ENCODE data around the gene ACTL7A. TPM values are rescaled to one million over a fixed set of nuclear protein-coding genes. Genes with fewer than 3 reads are reported as not detected.

ACTL7A gene
- total and polyA plus RNA-seq, 9 of the 15 experiments (the other 6 are each of a cell fraction or from before 2014, with no cell fraction given) = not detected

GRCh38 chr9:108865037-108865436 is 3.0 kb downstream of the ACTL7A start (continued):
- no peak for TF ChIP-seq ZBTB43 (CRISPR knock-in tag; IDR thresholded peaks at IDR 0.05)
- no peak for TF ChIP-seq RCOR1 (IDR thresholded peaks at IDR 0.05; ENCODE audit: borderline replicate concordance in 1 of 2, low read depth in 2 of 2, low read length in 2 of 2)
- no peak for TF ChIP-seq HSF4 (CRISPR knock-in tag; IDR thresholded peaks at IDR 0.05; ENCODE audit: borderline replicate concordance)
- TF ChIP-seq TCF15 (CRISPR knock-in tag; IDR thresholded peaks at IDR 0.05) = no peak
- no peak for TF ChIP-seq FOXA3 (CRISPR knock-in tag; conservative IDR thresholded peaks at IDR 0.05 in 1 of 2, IDR thresholded peaks at IDR 0.05 in 1 of 2)
- no peak for TF ChIP-seq ZNF253 (CRISPR knock-in tag; conservative IDR thresholded peaks at IDR 0.05)

GRCh38 chr9:108866001-108866420 is 3.9 kb downstream of the ACTL7A start:
- no peak overlapping the region for H2AFZ ChIP-seq (ENCODE audit: low read depth, low read length)
- intact Hi-C loops (cut with micrococcal nuclease) (no loop called here), in situ Hi-C loops (cut with MboI) (no loop called here)
- no peak overlapping the region for H3K4me2 ChIP-seq (ENCODE audit: insufficient read depth, low read length)
- TF ChIP-seq ZNF253 (CRISPR knock-in tag; conservative IDR thresholded peaks at IDR 0.05) (no peak), ZKSCAN8 (CRISPR knock-in tag; IDR thresholded peaks at IDR 0.05) (no peak), HNRNPUL1 (IDR thresholded peaks at IDR 0.05; ENCODE audit: low read length) (no peak), ZC3H8 (IDR thresholded peaks at IDR 0.05) (no peak), ZNF134 (CRISPR knock-in tag; conservative IDR thresholded peaks at IDR 0.05) (no peak), THRB (CRISPR knock-in tag; conservative IDR thresholded peaks at IDR 0.05) (no peak), NELFE (IDR thresholded peaks at IDR 0.05; ENCODE audit: insufficient read depth, insufficient read length) (no peak), RBFOX2 (IDR thresholded peaks at IDR 0.05; ENCODE audit: low read depth, low read length) (no peak), HMG20B (CRISPR knock-in tag; IDR thresholded peaks at IDR 0.05) (no peak), MBD1 (CRISPR knock-in tag; IDR thresholded peaks at IDR 0.05) (no peak)
- H4K20me1 ChIP-seq (replicated peaks; ENCODE audit: control insufficient read depth, insufficient read depth, low read length) = no peaks in the 10 kb centered on the region
- CTCF ChIA-PET (ENCODE audit: low intra/inter-chr PET ratio) = no interaction called here
- no peak overlapping the region for H3K27ac ChIP-seq (ENCODE audit: extremely low read depth, low read depth, low read length)
- no peaks in the 10 kb centered on the region for H3K4me1 ChIP-seq (replicated peaks in 1 of 2; ENCODE audit: control insufficient read depth in 2 of 2, insufficient read depth in 2 of 2, low read length in 2 of 2)
- H3K9ac ChIP-seq (ENCODE audit: insufficient read depth in 1 of 2, low read depth in 2 of 2, low read length in 2 of 2) = no peak overlapping the region
- DNase-seq (ENCODE audit: extremely low read depth in 1 of 4, low spot score in 3 of 4) (no peak), ATAC-seq (no peak), FAIRE-seq (no peak)
- no peaks in the 10 kb centered on the region for H3K79me2 ChIP-seq (ENCODE audit: control insufficient read depth, insufficient read depth, low read length)
- no peaks in the 10 kb centered on the region for H3K9me3 ChIP-seq (replicated peaks; ENCODE audit: control insufficient read depth, insufficient read depth, low read depth, low read length)
- no TSS peak for BruUV-seq (replicated peaks)
- no peaks in the 10 kb centered on the region; a peak in 1 of 5 replicates for H3K27me3 ChIP-seq (ENCODE audit: control insufficient read depth in 2 of 2, insufficient read depth in 2 of 2, low read length in 2 of 2)
- H3K36me3 ChIP-seq (ENCODE audit: control insufficient read depth, insufficient read depth, low read length) = peaks cover 18% of the 10 kb centered on the region; the same call in 2 of the 3 replicates
- H3K9me1 ChIP-seq (ENCODE audit: control insufficient read depth, insufficient read depth, low read length) = no peaks in the 10 kb centered on the region
- H3K4me3 ChIP-seq = no peak overlapping the region
- WGBS (ENCODE audit: insufficient coverage, low coverage, missing lambda C conversion rate) = 48% methylated on average over 2 of the region's 2 CpGs
- POLR2A ChIA-PET = no interaction called here

Data from K562 (cell line).